Stimulated activated CD8-positive, alpha-beta memory T cell treated with anti-CD3 and anti-CD28 coated beads, Interleukin-15, amount 100 ng/mL, for 24 hours (primary cell): Measurements from ENCODE around the gene CLN6.

Source experiments
- DNase-seq: peaks from one replicate; pipeline ENCODE4 v3.0.0-alpha.2; 2020; ENCODE audit warnings: low read depth

Gene CLN6

GRCh38 chr15:68229386-68230156, at the start of gene CLN6:
CLN6 (minus strand) TSS chr15:68229728; CDS start chr15:68229584, 144 bp downstream.
- DNase-seq, result peak; percentile 66

DNA sequence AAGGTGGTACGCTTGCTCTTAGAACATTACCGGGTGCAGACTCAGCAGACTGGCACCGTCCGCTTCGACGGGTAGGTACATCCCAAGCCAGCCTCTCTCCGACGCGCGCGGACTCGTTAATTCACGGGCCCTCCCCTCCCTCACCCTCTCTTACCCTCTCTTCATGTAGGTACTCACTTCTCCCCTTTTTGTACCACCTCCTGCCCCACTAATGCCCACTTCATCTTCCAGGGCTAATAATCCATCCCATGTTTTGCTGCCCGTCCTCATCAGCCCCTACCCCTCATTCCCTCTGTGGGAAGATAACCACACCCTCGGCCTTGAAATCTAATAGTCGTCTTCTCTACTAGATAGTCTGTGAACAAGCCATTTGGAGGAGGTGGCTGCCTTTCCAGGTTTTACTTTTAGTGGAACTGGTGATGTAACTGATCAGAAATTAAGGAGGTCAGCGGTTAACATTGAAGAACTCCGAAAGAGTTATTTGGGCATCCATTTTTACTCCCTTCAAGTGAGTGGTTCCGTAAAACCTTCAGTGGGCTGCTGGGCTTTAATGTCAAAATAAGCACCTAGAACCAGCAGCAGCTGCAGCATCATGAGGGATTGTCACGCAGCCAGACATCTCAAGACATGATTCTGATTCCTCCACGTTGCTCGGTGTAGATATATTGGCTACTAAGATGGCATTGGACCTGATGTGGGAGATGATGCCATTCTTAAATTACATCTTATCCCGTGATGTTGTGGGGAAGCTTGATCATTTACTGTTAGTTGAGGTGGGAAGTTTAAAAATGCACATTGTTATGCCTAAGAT, 49.3 kb upstream of the CLN6 start:
- DNase-seq, result no peak

- DNase-seq, result no peak
Observed at GRCh38 chr15:68278345-68278594, 48.7 kb upstream of the CLN6 start.

DNA sequence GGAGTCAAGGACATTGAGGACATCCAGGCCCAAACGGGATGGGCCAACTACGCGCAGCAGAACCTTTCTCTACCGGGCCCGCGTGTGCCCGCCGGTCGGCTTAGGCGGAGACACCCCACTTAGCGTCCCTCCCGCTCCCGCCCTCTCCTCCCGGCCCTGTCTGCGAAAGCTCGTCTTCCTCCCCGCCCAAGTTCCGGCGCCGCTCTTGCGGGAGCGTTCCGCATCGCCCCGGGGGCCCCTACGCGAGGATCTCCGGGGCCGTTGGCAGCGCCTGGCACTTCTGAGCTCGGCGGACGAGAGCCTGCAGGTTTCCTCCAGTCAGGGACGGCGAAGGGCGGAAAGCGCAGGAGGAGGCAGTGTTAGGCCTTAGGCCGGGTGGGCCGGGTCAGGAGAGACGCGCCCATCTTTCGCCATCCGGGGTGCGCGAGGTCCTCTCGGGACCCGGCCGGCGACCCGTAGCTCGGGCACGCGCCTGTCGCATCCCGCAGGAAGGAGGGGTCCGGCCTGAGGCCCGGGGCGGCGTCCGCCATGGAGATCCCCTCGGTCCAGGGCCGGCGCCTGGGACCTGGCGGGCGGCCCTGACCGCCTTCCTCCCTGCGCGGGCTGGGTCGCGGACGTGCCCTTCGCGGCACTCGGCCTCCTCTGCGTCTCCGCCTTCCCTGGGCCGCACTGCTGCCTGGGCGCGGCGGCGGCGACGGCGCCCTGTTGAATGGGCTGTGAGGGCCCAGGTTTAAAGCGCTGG, 48.2 kb upstream of the CLN6 start, which contains the start of gene FEM1B:
Gene FEM1B (plus strand): TSS at position 143 of the 742 bp plus-strand sequence. CDS start 673 bp downstream, outside the sequence.
- peak; percentile 70 for DNase-seq

- DNase-seq, result no peak
Observed at GRCh38 chr15:68277131-68277602, 47.6 kb upstream of the CLN6 start.

DNA sequence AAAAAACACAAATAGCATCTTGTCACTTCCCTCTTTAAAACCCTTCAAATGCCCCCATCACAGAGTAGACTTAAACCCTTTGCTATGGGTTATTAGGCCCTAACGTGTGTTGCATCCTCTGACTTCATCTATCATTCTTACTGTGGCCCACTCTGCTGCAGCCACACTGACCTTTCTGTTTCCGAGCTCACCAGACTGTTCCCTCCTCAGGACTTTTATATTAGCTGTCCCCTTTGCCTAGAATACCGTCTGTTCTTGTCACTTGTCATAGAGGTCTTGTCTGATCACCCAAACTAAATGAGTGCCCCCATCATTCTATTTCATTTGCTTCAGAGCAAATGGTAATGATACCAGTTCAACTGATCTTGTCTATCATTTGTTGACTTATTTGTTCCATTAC, 47.1 kb upstream of the CLN6 start:
- DNase-seq, result no peak

DNA sequence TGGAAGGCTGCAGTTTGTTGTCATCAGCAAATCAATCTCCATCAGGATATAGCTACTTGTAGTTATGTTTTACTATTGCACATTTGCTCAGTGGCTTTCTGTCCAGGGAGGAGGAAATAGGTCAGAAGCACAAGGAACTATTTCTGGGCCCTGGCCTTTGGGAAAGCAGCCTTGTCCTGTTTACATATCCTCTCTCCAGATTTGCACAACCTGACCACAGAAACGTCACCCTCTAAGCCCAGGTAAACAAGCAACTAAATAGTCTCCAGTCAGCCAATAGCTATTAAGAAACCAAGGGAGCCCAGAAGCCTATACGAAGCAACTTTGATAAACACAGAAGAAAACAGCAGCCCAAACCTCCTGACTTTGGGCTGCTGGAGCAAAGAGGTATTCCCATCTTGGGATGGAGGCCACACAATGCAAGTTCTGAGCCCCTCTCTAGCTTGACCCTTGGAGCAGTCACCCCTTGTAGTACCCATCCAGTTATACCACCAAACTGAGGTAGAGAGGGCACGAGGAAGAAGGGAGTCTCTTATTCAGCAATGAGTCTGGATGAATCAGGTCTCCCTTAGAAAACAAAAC, 45.7 kb upstream of the CLN6 start:
- no peak for DNase-seq

- DNase-seq, result no peak
Observed at GRCh38 chr15:68274201-68274848, 44.8 kb upstream of the CLN6 start.

- DNase-seq, result no peak
Observed at GRCh38 chr15:68272721-68273271, 43.3 kb upstream of the CLN6 start.

DNA sequence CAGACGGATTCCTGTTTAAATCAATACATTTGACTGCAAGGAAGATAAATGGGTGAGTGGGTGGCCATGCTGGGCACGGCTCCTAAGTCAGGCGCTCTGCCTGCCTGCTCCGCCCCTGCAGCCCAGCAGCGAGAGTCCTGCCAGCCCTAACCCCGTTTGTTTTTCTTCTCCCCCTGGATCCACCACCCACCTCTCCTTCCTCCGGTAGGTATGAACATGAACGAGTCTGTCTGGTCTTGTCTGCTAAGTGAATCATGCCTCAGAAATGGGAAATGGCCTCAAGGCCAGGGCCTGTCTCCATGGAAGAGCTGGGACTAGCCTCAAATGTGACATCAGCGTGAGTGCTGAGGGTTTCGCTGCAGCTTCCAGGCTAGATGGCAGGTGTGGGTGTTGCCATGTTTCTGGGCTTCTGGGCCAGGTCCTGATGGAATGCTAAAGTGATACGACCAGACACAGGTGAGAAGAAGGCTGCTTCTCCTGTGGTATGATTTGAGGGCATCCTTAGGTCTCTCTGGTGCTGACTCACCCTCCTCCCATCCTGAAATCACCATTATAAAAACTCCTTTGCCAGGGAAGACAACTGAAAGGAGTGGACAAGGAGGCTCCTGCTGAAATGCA, 42.4 kb upstream of the CLN6 start:
- no peak for DNase-seq

DNA sequence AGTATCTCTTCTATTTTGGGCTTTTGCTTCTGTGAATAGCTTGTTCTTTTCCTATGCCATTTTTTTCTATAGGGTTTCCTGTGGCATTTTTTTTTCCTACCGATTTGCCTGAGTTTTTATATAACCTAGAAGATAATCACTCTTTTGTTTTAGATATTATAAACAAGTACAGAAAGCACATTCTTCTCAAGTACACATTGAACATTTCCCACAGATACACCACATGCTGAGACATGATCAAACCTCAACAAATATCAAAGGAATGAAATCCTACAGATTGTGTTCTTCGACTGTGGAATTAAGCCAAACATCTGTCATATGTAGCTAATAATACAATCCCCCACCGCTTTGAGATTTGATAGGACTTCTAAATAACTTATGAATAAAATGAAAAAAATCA, 38.9 kb upstream of the CLN6 start:
- no peak for DNase-seq

DNA sequence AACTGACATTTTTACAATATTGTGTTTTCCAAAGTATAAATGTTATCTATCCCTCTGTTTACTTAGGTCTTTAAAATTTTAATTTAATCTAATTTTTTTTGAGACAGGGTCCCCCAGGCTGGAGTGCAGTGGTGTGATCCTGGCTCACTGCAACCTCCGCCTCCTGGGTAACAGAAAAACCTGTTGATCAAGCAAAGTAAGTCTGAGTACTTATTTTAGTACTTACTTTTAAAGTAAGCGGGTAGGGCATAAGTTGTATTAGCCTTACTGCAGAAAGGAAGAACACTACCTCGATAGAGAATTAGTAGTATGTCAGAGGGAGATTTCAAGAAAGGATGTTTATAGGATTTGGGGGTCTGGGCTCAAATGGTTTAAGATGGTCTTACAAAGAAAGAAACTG, 36.1 kb upstream of the CLN6 start:
- DNase-seq, result no peak

GRCh38 chr15:68265081-68265480, 35.6 kb upstream of the CLN6 start:
- no peak for DNase-seq

- DNase-seq, result no peak
Observed at GRCh38 chr15:68264282-68264681, 34.8 kb upstream of the CLN6 start.

- no peak for DNase-seq
Observed at GRCh38 chr15:68262514-68263356, 33.2 kb upstream of the CLN6 start.

DNA sequence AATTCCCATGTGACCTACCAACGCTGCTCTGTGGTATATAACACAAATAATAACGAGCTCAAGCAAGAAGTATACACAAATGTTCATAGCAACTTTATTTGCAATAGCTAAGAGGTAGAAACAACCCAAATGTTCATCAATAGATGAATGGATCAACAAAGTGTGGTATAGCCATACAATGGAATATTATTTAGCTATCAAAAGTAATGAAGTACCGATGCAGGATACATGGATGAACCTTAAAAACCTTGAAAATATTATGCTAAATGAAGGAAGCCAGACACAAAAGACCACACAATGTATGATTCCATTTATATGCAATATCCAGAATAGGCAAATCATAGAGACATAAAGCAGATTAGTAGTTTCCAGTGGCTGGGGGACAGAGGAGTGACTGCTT, 32.5 kb upstream of the CLN6 start:
- DNase-seq, result no peak

- no peak for DNase-seq
Observed at GRCh38 chr15:68261241-68261640, 31.7 kb upstream of the CLN6 start.

DNA sequence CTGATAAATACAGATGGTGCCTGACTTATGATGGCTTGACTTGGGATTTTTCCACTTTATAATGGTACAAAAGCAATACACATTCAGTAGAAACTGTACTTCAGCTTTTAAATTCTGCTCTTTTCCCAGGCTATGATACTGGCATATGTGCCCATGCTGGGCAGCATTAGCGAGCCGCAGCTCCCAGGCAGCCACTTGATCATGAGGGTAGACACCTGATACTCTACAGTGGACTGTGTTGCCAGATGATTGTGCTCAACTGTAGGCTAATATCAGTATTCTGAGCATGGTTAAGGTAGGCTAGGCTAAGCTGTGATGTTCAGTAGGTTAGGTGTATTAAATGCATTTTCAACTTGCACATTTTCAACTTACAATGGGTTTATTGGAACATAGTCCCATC, 30.4 kb upstream of the CLN6 start:
- no peak for DNase-seq

DNA sequence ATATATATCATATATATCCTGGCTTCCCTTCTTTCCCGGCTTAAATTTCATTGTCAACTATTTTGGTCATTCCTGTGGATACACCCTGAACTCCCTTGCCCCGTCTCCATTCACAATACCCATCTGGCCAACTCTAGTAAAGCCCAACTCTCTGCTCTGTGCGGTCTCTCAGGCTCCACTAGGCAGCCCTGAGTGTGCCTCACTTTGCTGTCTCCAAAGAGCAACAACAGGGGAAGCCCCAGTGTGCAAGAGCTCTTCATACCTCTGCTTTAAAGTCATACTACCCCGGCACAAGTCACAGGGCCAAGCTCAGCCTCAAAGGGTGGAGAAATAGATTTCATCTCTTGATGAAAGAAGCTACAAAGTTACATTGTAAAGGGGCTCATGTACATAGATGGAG, 29.2 kb upstream of the CLN6 start:
- no peak for DNase-seq
